HL-60 (cell line): Measurements from ENCODE around the gene CES2.

Experiments
- DNase-seq, 2 experiments: peaks; one replicate each; pipeline ENCODE4 v3.0.0-alpha.2; 2010 to 2020; ENCODE audit warnings: low read depth in 1 of 2, low spot score in 1 of 2
- H3K27ac ChIP-seq: fragments of 250-450 bp; sonication (Bioruptor Pico); replicated peaks from 2 replicates; pipeline ENCODE4 v1.5.1; 2020; ENCODE audit warnings: mild to moderate bottlenecking, moderate library complexity
- H3K27me3 ChIP-seq: fragments of 250-450 bp; sonication (Bioruptor Pico); 2 replicates; pipeline ENCODE4 v1.5.1; 2021; ENCODE audit warnings: mild to moderate bottlenecking, moderate library complexity; ENCODE audit not compliant: insufficient read depth, poor library complexity, severe bottlenecking
- H3K4me3 ChIP-seq: replicated peaks from 2 replicates; pipeline ENCODE4 v1.5.1; 2011; ENCODE audit warnings: mild to moderate bottlenecking, control low read depth, low read length; ENCODE audit not compliant: insufficient read depth
- CTCF ChIP-seq: IDR thresholded peaks from one replicate; pipeline ENCODE4 v1.5.1; 2011; ENCODE audit warnings: low read length, control low read depth, inconsistent platforms; ENCODE audit not compliant: insufficient read depth
- GABPA ChIP-seq: IDR thresholded peaks from 2 replicates; pipeline ENCODE4 v1.6.1; 2012; ENCODE audit warnings: low read depth
- POLR2AphosphoS5 ChIP-seq: IDR thresholded peaks from 2 replicates; pipeline ENCODE4 v1.6.1; 2012; ENCODE audit warnings: low read depth
- REST ChIP-seq: IDR thresholded peaks from 2 replicates; pipeline ENCODE4 v1.6.1; 2012; ENCODE audit warnings: low read depth; ENCODE audit not compliant: insufficient replicate concordance
- SPI1 ChIP-seq: IDR thresholded peaks from 2 replicates; pipeline ENCODE4 v1.6.1; 2012; ENCODE audit warnings: low read depth, mild to moderate bottlenecking, borderline replicate concordance

The CES2 gene

GRCh38 chr16:66918355-66918754 is 17.0 kb upstream of the CES2 start:
- no peak for TF ChIP-seq REST
- Histone ChIP-seq H3K4me3 (no peak overlapping the region), H3K27me3 (peaks cover 8% of the 10 kb centered on the region), H3K27ac (no peak overlapping the region)
- no peak for DNase-seq

- H3K27me3 ChIP-seq: peaks cover 14% of the 10 kb centered on the region
- no peak within 1 kb of the TSS for H3K4me3 ChIP-seq
- TF ChIP-seq CTCF (no peak), GABPA (no peak), REST (no peak), SPI1 (no peak), POLR2AphosphoS5 (no peak)
- DNase-seq: no peak
- H3K27ac ChIP-seq: no peak within 1 kb of the TSS
These were observed 16.3 kb upstream of the CES2 start, which contains the start of gene CDH16 for GRCh38 chr16:66918803-66919568. TSS of gene CDH16 (minus strand) at chr16:66918885. CDS start at chr16:66918065, 820 bp downstream.

GRCh38 chr16:66919569-66920298 is 15.6 kb upstream of the CES2 start:
- H3K27ac ChIP-seq: no peak overlapping the region
- TF ChIP-seq POLR2AphosphoS5 (no peak), CTCF (no peak), SPI1 (no peak), GABPA (no peak), REST (no peak)
- DNase-seq: no peak
- H3K27me3 ChIP-seq: peaks cover 22% of the 10 kb centered on the region
- no peak overlapping the region for H3K4me3 ChIP-seq
